GM21526 (cell line): ENCODE measurements around the gene DPYD.

Experiments used
- ATAC-seq: cut with Tn5 transposase; IDR thresholded peaks from one replicate; pipeline ENCODE4 v1.9.1; 2021; ENCODE audit warnings: moderate library complexity; ENCODE audit not compliant: unreplicated experiment, low FRiP score

DPYD gene

DNA sequence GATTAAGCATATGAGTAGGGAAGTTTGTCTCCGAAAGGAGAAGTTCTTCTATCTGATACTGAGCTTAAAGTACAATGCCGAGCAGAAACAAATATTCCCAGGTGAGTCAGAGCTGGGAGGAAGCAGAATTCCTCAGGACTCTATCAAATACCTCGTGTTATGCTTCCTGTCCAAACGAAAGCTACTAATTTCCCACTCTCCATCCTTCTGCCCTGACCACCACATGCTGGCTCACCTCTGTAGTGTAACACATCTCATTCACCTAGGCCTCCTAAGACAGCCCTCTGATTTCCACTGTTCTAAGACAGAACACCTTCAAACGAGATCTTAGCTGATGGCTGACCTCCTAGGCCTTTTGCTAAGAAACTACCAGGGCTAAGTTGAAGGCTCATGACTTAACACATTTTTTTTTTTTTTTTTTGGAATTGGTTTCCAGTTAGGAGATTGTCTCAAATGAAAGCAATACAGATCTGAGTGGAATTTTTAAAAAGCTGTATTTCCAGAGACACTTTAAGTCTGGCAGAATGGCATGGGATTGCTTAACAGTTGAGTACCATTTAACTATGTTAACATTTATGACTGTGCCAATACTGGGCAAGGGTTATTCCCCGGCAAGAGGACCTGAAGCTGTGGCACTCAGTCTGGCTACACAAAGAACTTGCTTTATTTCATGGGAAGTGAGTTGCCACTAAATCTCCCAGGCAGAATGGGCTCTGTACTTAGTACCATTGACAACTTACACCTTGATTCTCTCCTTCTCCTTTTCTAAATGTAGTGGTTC lies 583.4 kb downstream of the DPYD start:
- no peak for ATAC-seq

- no peak for ATAC-seq
Measured at GRCh38 chr1:97334454-97334853, 586.4 kb downstream of the DPYD start.

GRCh38 chr1:97332716-97333115 lies 588.1 kb downstream of the DPYD start:
- no peak for ATAC-seq

DNA sequence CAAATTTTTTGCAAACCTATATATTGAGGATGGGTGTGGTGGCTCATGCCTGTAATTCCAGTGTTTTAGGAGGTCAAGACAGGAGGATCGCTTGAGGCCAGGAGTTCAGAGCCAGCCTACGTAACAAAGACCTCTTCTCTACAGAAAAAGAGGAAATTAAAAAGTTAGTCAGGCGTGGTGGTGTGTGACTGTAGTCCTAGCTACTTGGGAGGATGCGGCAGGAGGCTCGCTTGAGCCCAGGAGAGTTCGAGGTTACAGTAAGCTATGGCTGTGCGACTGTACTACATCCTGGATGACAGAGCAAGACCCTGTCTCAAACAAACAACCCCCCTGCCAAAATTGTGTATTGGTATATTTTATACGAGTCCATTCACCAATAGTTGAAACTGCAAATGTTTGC lies 589.7 kb downstream of the DPYD start:
- no peak for ATAC-seq

- ATAC-seq, result no peak
Measured at GRCh38 chr1:97314685-97315084, 606.1 kb downstream of the DPYD start.

GRCh38 chr1:97308131-97308530 lies 612.7 kb downstream of the DPYD start:
- no peak for ATAC-seq

DNA sequence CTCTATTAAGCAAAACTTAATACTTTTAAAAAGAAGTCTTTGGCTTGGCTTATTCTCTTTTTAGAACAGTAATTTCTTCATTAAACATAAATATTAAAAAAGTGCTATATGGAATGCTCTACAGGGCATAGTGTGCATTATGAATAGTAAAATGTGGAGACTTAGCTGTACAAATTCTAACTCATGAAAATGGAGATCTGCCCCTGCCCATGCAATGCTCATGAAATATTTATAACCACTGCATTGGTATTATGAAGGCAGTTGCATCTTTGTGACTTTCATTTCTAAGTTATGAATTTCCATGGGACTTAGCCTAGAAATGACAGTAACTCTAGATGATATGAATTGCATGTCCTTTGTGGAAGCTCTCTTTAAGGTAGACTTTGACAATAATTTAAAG lies 613.3 kb downstream of the DPYD start:
- no peak for ATAC-seq

GRCh38 chr1:97307151-97307550 lies 613.7 kb downstream of the DPYD start:
- no peak for ATAC-seq

DNA sequence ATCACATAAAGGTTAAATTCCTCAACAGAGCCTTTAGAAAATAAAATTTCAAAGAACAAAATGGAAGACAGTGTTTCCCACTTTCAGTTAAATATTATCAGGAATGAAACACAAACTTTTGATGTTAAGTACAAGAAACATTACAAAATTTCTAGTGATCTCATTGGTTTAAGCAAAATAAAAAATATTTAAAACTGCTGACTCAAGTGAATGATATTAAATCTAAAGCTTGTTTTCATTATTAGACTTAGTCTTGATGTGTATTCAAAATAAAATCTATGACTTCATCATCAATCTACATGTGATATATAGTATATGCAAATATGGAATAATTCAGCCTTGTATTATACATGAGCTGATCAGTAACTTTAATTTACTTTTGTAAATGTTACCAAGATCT lies 614.3 kb downstream of the DPYD start:
- no peak for ATAC-seq

DNA sequence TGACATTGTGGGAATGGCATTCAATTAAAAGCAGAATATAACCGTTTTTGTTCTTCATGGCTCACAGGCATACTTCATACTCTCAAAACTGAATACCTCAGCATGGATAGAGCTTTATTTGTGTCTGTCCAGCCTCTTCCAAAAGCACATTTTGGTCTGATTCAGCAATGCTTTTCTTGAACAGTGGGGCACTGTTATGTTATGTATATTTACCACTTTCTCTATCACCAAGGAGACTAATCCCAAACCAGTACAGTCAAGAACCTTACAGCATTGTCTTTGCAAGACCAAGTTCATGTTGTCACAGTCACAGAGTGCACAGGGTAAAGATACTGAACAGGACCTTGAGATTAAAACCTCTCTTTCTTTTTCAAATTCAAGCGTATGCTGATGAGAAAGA lies 616.5 kb downstream of the DPYD start:
- ATAC-seq, result no peak

DNA sequence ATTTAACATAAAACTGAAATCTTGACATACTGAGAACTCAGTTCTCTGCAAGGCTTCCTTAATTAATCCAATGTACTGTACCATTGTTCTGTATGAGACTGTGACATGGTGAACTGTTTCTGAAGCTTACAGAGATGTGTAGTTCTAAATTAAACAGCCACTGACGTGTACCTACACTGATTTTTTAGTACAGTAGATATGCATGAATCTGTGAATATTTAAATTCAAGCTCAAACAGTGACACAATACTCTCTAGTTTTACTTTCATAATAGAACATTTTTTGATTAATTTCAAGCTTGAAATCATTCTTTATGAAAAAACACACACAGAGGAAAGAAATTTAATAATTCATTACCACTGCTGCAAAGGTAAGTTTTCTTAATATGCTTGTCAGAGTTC lies 621.9 kb downstream of the DPYD start:
- ATAC-seq, result no peak

- ATAC-seq, result no peak
Measured at GRCh38 chr1:97297611-97298010, 623.2 kb downstream of the DPYD start.

DNA sequence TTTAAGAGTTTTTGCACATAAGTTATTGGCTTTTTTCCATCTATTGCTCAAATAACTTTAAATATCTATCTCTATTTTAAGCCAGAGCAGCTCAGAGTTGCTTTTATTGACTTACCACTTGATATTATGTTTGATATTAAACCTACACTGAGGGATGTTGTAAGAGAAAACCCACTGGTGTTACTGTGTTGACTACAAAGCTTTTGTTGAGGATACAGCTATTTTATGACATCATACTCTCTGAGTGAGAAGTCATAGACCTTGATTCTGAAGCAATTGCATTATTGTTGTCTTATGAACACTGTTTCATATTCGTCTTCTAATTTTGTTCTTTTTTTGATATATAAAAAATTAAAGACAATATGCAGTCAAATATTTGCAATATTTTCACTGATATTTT lies 638.9 kb downstream of the DPYD start:
- ATAC-seq, result no peak

- ATAC-seq, result no peak
Measured at GRCh38 chr1:97277891-97278654, 642.8 kb downstream of the DPYD start.

- ATAC-seq, result no peak
Measured at GRCh38 chr1:97271916-97272788, 648.7 kb downstream of the DPYD start.

DNA sequence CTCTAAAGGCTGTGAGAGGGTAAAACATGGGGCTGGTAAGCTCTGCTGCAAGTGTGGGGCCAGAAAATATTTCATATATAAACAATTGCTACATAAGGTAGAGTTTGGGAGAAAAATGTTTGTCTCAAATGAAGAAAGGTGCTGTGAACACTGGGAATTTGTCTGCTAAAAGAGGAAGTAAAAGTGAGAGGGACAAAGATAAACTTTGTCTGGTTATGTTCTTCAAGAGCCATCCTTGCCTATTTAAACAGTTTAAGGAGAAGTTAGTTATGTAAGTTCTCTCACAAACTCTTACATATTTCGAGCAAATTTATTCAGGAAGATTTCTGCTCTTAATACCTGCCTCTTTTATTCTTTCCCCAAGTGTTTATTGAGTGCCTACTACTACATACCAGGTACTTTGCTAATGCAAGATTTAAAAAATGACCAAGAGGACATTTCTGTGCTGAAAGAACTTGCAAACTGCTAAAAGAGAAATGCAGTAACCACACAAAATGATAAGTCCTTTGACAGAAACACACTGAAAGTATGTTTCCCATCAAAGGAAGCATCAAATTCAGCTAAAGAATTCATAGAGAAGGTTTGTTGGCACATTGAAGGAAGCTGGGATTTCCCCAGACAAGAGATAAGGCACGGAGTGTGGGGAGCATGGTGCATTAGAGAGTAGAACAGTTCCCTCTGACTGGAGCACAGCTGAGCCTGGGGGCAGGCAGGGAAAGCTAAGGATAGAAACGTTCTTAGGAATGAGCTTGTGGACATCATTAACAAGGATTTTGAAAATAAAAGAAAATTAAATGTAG lies 650.1 kb downstream of the DPYD start:
- ATAC-seq, result no peak

GRCh38 chr1:97265630-97266029 lies 655.2 kb downstream of the DPYD start:
- no peak for ATAC-seq

- ATAC-seq, result no peak
Measured at GRCh38 chr1:97262842-97263241, 658.0 kb downstream of the DPYD start.

- no peak for ATAC-seq
Measured at GRCh38 chr1:97258597-97258996, 662.2 kb downstream of the DPYD start.

DNA sequence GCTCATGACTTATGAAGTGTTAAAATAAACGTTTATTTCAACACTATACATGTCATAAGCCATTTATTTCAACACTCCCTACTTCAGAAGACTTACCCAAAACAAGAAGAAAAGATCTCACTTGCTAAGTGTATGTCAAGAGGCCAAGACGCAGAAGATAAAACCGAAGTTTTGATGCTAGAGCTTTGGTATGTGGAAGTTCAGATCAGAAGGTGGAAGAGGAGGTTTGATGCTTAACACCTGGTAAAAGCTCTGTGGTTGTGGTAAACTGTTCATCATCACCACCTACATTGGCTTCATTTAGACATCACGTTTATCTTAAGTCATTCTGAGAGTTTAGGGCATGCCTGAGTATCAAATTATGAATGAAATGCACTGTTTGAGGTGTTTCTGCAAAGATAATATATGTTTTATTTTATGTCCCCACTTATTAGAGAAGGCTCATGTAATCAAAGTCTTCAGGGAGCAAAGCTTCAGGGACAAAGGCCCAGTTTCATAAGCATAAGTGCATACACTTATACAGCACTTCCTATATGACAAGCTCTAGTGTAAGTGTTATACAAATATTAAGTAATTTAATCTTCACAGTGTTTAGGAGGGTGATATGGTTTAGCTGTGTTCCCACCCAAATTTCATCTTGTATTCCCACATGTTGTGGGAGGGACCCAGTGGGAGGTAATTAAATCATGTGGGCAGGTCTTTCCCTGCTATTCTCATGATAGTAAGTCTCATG lies 665.9 kb downstream of the DPYD start:
- ATAC-seq, result no peak
